GM19395 (cell line): ENCODE measurements around the gene SCN4B.

Experiments used
- ATAC-seq: cut with Tn5 transposase; IDR thresholded peaks from one replicate; pipeline ENCODE4 v1.9.1; 2021; ENCODE audit warnings: mild to moderate bottlenecking, moderate library complexity; ENCODE audit not compliant: unreplicated experiment

SCN4B gene

DNA sequence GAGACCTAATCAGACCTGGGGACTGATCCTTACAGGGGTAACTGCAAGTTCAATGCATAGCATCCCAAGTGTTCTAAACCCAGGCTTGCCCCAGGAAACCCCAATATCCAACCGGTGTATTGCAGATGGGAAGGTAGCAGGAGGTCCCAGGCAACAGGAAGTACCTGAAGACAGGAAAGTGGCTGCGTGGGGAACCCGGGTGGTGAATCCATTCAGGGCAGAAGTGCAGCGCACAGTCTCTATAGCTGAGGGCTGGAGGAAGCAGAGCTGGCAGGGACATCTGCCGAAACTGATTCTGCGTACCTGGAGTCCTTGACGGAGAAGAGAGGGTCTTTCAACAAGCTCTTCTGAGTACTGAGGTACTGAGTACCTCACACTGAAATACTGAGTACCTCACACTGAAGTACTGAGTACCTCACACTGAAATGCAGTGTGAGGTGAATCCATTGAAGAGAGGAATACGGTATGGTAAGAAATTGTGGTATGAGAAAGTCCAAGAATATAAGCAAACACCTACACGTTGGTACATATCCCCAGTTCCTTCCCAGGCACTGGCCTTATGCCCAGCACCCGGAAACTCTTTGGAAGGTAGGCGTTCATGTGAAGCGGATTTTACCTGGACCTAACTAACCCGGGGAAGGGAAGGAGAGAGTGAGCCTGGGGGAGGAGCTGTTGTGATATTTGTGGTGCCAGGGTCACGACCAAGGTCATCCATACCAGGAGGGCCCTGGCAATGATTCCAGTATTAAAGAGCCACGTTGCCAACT is 20.1 kb downstream of the SCN4B start:
- ATAC-seq = no peak

DNA sequence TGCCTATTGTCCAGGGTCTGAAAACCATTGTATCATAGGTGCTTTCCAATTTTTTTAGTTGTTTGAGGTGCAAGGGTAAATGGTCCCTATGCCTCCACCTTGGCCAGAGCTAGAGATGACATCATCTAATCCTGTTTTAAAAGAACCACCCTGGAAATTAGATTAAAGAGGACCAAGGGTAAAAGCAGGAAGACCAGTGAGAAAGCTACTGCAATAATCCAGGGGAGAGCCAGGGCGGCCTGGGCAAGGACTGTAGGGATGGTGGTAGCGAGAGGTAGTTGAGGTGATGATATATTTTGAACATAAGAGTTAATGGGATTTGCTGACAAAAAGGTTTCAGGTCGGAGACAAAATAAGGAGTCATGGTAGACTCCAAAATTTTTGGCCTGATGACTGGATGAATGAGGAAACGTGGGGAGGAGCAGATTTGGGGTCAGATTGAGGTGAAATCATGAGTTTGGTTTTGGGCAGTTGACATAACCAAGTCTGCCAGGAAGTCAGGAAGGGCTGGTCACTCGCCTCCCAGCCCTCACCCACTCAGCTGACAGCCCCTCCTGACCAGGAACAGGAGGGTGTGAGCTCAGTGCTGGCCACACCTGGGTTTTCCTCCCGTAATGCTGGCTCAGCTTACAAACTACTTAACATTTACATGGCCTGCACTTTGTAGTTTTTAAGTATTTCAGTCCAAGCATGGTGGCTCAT is 23.0 kb downstream of the SCN4B start:
- no peak for ATAC-seq

DNA sequence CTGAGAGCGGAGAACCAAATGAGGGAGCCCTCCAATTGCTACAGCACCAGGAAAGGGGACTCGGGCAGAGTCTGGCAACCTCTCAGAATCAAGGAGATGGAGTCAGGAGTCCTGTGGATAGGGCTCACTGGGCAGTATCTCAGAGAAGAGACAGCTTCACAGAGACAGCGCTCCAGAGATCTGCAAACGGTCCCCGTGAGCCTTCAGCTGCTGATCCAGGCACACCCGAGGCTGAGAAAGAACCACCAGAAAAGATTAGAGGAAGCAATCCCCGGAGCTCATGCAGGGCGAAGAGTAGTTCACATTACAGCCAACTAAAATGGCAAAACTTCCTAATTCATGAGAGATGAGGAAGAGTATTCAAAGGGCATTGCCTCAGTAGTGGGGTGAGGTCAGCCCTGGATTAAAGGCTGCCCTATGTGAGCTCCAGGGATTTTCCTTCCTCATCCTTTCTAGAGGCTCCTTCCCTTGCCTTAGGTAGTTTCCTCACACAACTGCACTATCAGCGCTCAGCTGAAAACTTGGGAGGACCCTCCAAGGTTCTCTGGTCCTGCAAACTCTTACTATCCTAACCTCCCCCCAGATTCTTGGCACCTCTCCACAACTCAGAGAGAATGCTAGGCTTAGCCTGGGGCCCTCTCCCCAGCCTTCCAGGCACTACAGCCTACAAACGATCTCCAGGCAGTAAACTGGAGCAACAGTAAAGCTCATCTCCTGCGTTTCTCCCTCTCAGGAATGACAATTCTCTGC is 23.7 kb downstream of the SCN4B start:
- ATAC-seq = no peak

DNA sequence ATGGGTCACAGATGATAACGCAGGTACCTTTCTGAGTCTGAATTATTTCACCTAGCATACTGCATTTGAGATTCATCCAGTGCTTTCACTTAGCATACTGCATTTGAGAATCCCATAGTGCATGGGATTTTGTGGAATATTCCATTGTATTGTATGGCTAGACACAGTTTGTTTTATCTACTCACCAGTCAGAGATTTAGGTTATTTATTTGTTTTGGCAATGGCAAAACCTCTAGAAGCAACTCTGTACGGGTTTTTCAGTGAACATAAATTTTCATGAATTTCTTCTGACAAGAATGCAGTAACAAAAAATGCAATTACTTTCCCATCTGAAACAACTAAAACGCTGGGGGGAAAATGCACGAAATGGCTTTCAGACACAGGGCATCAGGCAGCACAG is 24.3 kb downstream of the SCN4B start:
- no peak for ATAC-seq

DNA sequence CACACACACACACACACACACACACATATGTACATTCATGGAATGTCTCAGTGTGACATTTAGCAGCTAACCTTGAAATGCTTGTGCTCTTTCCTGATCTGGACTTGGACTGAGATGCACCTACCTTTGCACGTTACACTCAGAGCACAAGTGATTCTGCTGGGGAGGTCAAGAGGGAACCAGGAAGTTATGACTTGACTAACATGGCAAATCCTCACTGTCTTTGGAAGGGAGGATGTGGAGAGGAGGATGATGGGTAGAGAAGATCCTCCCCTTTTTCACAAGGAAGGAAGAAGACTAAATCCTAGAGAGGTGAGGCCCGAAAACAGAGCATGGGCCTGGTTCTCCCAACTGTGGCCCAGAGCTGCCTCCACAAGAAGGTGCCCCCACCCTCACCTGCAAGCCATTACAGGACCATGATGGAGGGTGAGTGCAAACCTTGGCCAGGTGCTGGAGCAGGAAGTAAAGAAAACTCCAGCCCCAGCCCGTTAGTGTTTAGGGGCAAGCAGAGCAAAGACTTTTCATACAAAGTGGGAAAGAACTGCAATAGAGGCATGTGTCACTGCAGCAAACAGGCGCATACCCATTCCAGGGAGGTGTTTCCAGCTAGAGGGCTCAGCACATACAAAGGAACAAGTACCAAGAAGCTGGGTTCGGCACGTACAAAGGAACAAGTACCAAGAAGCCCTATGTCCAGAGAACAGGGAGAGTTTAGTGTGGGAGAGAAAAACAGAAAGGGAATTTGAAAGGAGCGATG is 26.4 kb downstream of the SCN4B start:
- ATAC-seq = no peak

DNA sequence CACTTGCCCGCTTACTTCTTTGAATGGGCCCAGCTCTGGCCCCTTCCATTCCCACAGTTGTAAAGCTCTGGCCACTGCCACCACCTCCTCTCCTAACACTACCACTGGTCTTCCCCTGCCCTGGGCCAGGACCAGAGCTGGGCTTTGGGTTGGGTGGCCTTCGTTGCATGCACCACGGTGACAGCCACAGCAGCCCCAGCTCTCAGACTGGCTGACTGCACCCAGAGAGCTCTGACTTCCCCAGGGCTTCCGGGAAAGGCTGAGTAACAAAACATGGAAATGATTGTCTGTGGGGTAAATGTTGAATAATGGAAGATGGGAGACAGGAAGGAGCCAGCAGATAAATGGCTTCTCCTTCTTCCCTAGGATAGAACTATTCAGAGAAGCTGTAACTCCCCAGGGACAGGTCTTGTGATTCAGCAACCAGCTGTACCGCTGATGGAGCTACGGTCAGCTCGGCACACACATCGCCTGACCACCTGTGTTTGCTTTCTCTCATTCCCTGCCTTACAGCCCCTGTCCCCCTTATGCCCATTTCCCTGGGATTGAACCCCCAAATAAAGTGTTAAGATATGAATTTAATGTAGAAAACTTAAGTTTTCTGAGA is 27.6 kb downstream of the SCN4B start:
- ATAC-seq = no peak

DNA sequence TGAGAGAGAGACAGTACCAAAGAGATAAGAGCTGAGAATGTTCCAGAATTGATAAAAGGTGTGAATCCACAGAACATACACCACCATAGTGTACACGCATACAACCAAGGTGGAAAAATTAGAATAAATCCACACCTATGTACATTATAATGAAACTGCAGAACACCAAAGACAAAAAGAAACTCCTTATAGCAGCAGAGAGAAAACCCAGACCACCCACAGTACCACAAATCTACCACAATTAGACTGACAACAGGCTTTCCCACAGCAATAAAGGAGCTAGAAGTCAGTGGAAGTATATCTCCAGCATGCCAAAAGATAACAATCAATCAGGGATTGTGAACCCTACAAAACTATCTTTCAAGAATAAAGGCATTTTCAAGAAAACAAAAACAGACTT is 31.8 kb downstream of the SCN4B start:
- no peak for ATAC-seq

DNA sequence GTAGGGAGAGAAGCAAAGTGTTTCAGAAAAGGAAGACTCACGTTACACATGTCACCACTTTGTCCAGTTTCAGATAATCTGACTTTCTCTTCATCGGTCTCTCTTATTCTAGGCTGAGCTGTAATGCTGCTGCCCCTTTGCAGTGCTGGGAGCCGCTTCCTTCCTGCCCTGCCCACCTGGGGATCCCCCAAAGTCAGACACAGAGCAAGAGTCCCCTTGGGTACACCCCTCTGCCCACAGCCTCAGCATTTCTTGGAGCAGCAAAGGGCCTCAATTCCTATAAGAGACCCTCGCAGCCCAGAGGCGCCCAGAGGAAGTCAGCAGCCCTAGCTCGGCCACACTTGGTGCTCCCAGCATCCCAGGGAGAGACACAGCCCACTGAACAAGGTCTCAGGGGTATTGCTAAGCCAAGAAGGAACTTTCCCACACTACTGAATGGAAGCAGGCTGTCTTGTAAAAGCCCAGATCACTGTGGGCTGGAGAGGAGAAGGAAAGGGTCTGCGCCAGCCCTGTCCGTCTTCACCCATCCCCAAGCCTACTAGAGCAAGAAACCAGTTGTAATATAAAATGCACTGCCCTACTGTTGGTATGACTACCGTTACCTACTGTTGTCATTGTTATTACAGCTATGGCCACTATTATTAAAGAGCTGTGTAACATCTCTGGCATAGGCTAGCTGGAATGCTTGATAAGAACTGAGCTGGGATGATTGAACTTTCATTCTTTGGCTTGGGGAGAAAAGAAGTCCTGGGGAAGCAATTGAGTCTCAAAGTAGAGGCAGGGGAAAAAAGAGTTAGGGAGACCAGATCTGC is 34.6 kb downstream of the SCN4B start:
- ATAC-seq = no peak

DNA sequence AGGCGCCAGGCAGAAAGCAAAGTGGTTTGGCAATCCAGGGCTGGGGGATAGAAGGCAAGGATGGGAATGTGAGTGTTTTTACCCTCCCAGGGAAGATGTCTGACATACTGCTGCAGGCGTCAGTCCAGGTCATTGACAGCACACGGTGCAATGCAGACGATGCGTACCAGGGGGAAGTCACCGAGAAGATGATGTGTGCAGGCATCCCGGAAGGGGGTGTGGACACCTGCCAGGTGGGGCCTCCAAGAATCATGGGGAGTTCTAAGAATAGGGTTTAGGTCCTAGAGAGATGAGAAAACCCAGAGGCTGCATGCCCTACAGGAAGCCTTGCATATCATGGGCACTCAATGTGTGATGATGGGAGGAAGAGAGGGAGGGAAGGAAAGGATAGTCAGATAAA is 37.6 kb downstream of the SCN4B start:
- ATAC-seq = no peak

DNA sequence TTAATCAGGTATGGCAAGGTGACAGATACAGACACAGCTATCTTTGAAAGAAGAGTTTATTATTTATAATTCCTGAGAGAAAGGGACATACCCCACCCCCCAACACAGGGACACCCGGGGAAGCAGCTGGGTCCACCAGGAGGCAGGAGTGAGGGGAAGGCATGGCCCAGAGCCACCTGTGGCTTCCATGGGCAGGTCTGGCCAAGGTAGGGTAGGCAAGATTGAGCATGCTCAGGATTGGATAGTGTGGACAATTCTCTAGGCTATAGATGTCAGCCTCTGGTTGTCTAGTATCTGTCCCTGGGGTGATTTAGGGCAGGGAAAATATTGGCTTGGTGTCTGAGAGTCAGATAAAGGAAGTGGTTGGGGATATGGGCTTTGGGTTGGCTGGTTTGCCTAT is 38.4 kb downstream of the SCN4B start:
- ATAC-seq = no peak

DNA sequence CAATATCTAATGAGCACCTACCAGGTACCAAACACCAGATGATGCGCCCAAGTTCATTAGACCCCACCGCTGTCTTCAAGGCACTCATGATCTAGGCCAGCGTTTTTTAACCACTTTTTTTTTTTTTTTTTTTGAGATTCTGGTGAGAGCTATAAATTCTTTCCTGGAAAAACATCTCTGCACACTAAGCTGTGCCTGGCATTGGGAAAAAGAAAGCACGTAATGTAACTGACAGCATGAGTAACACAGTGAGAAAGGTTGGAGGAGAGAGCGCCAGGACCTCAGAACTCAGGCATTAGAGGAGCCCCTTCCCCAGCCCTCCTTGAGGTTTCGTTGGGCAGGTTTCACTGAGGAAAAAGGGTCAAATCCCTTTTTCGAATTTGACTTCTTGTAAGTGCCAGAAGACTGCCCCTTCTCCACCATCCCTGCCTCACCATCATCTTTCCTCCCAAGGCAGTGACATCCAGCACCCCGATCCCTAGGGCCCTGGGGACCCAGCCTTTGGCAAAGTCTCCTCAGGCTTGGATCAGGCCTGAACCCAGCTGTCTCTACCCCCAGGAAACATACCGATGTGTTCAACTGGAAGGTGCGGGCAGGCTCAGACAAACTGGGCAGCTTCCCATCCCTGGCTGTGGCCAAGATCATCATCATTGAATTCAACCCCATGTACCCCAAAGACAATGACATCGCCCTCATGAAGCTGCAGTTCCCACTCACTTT is 39.8 kb downstream of the SCN4B start:
- no peak for ATAC-seq

DNA sequence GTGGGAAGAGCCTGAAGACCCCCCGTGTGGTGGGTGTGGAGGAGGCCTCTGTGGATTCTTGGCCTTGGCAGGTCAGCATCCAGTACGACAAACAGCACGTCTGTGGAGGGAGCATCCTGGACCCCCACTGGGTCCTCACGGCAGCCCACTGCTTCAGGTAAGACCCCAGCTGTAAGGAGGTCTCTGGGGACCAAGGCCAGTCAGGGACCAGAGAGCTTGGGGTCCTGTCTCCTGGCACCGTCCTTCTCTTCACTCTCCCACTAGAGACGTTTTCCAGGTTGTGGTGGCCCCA is 40.9 kb downstream of the SCN4B start:
- no peak for ATAC-seq

DNA sequence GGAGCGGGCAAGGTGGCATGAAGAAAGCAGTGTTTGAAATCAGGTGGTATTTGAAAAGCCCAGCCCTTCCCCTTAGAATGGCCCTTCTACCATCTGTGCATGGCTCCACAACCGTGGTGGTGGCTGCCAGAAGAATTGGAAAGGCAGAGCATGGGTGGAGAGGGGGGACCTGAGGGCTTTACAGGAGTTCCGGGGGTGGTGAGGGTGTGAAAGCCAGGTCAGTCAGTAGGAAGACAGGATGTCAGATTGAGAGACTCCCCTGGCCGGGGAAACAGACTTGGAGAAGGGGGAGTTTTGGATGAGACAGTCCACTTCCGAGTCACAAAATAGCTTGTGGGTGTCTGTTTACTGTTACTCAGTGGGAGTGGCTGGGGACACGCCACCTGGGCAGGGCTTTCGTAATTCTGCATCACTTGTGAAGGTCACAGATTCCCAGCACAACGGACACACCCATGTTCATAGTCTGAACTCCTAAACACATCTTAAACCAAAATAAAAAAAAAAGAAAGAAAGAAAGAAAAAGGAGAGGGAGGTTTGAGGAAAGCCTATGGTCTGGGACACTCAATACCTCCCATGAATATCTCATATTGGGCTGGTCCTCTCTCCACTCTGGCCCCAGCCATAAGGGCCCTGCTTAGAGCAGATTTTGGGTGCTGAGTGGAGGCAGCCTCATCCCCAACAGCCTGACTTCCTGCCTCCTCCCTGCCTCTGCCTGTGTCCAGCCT is 41.4 kb downstream of the SCN4B start:
- ATAC-seq = no peak

DNA sequence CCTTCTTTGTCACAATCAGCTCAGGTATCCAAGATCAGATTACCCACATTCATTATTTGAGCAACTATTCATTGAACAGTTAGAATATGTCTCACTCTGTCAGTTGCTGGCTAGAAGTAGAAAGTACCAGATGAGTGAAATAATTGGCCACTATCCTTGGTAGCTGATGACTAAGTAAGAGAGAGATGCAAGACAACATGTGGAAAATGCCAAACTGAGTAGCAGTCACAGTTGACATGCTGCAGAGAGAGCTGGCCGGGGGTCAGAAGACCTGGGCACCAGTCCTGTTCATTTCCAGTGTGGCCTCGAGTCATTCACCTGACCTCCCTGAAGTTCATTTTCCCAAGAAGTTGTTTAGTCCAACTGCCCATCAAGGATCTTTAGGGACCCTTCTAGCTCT is 43.4 kb downstream of the SCN4B start:
- no peak for ATAC-seq

DNA sequence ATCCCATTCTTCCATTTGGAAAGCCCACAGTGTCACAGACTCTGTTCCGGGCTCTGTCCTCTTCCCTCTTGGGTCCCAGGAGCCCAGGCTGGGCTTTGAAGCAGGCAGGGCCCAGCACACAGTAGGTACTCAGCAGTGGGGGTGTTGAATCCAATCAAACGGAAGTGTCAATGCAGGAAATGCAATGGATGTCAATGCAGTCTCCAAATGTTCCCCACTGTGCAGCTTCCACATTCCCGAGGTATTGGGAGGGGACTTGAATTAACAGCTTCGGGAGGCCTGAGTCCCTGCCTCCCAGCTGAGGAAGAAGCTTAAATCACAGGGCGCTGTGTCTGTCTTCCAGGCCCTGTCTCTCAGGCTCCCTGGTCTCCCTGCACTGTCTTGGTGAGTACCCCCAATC is 44.1 kb downstream of the SCN4B start:
- ATAC-seq = no peak

DNA sequence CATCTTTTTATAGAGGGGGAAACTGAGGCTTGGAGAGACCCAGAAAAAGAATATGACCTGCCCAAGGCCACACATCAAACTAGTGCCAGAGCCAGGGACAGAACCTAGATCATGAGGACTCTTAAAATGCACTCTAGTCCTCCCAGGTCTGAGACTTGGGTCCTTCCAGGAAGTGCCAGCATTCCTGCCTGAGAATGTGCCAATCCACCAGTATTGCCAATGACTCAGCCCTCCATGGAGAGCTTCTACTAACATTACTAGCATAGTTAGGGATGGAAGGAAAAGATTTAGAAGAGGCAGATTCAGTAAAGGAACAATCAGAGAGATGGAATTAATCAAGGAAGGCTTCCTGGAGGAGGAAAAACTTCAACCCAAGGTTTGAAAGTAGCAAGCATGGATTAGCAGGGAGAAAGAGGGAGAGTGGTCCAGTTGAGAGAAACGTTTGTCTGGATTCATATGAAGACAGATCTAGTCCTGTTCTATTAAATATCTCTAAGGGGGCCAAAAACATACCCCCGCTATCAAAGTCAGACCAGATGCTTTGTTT is 45.8 kb downstream of the SCN4B start:
- no peak for ATAC-seq

DNA sequence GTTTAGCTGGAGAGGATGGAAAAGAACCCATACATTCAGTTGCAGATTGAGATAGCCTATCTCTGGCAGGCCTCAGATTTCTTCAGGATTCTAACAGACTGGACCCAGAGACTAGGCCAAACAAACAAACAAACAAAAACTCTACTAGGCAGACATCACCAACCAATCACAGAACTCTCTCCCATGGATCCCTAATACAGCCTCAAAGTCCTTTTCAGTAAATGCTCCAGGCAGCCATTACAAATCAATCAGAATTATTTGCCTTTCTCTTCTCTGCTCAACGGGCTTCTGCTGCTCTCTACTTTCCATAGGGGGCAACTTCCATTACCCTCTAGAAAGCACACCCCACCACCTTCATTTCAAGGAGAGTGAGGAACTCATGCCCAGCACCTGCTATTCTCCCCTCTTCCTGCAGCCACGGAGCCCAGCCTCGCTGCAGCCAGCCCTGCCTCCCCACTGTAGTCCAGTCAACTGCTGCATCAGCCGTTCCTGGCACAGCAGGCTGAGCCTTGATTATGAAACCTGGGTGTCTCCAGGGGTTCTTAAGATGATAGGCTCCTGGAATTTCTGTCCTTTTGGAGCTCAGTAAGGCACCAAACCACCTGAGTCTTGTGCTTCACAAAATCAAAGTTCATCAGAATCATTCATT is 46.8 kb downstream of the SCN4B start:
- no peak for ATAC-seq

DNA sequence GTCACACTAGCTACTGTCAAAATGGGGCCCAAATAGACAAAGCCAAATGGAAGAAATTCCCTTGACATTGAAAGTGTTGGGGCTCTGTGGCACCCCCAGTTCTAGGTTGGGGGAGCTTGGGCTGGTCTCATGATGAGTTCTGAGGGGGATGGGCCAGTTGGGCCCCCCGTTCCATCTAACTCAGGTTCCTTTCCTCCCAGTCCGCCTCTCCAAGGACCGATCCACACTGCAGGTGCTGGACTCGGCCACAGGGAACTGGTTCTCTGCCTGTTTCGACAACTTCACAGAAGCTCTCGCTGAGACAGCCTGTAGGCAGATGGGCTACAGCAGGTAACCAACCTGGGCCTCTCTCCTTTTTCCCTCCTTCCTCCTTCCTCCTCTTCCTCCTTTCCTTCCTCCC is 48.1 kb downstream of the SCN4B start:
- ATAC-seq = no peak
